Glutamatergic neuron (in vitro differentiated cells): Measurements from ENCODE around the gene ITSN1. TPM values are rescaled to one million over a fixed set of nuclear protein-coding genes. Genes with fewer than 3 reads are reported as not detected.

Source experiments
- DNase-seq: peaks from one replicate; pipeline ENCODE4 v3.0.0; 2022
- H3K27ac Mint-ChIP-seq: one replicate; pipeline ENCODE4 v1.8.0; 2020; ENCODE audit warnings: mild to moderate bottlenecking, mixed read lengths, inconsistent platforms; ENCODE audit not compliant: unreplicated experiment
- H3K27me3 Mint-ChIP-seq: one replicate; pipeline ENCODE4 v1.8.0; 2020; ENCODE audit warnings: mild to moderate bottlenecking, moderate library complexity, mixed read lengths, inconsistent platforms; ENCODE audit not compliant: unreplicated experiment
- H3K36me3 Mint-ChIP-seq: one replicate; pipeline ENCODE4 v1.8.0; 2020; ENCODE audit warnings: mild to moderate bottlenecking, mixed read lengths, inconsistent platforms; ENCODE audit not compliant: unreplicated experiment
- H3K4me1 Mint-ChIP-seq: one replicate; pipeline ENCODE4 v1.8.0; 2020; ENCODE audit warnings: mild to moderate bottlenecking, low read depth, mixed read lengths, inconsistent platforms; ENCODE audit not compliant: unreplicated experiment
- H3K4me3 Mint-ChIP-seq: one replicate; pipeline ENCODE4 v1.8.0; 2020; ENCODE audit warnings: mild to moderate bottlenecking, mixed read lengths, inconsistent platforms; ENCODE audit not compliant: unreplicated experiment
- H3K9me3 Mint-ChIP-seq: one replicate; pipeline ENCODE4 v1.8.0; 2020; ENCODE audit warnings: mild to moderate bottlenecking, moderate library complexity, mixed read lengths, inconsistent platforms; ENCODE audit not compliant: unreplicated experiment
- CTCF ChIP-seq: fragments of 200-600 bp; sonication (generic); IDR thresholded peaks from one replicate; pipeline ENCODE4 v1.5.0; 2021; ENCODE audit not compliant: partially characterized antibody, unreplicated experiment
- total RNA-seq: library from RNA; stranded (reverse); fragmentation: NEBNext Ultra II Directional; extraction: Animal tissue kit (Norgen Biotek cat#: 25700); gene quantifications from one replicate; pipeline ENCODE4 v1.2.1, GENCODE V29; 2021; ENCODE audit not compliant: unreplicated experiment

Gene ITSN1
- total RNA-seq, 1 donor from 2014 or later = 89.1 TPM

GRCh38 chr21:33751533-33751932, 109.2 kb downstream of the ITSN1 start:
- Mint-ChIP-seq H3K27me3 (peaks cover 2% of the 10 kb centered on the region), H3K36me3 (peaks cover 8% of the 10 kb centered on the region)
- no peak for DNase-seq

GRCh38 chr21:33752260-33752659, 110.0 kb downstream of the ITSN1 start:
- Mint-ChIP-seq H3K4me3 (no peak overlapping the region), H3K27ac (no peak overlapping the region), H3K36me3 (peaks cover 5% of the 10 kb centered on the region), H3K9me3 (peaks cover 2% of the 10 kb centered on the region), H3K27me3 (peaks cover under 1% of the 10 kb centered on the region), H3K4me1 (no peaks in the 10 kb centered on the region)
- no peak for TF ChIP-seq CTCF
- DNase-seq = no peak

More at GRCh38 chr21:33751533-33751932, 109.2 kb downstream of the ITSN1 start:
- Mint-ChIP-seq H3K4me3 (no peak overlapping the region), H3K4me1 (no peaks in the 10 kb centered on the region), H3K9me3 (peaks cover 4% of the 10 kb centered on the region), H3K27ac (no peak overlapping the region)
- no peak for TF ChIP-seq CTCF

GRCh38 chr21:33753886-33754285, 111.6 kb downstream of the ITSN1 start:
- Mint-ChIP-seq H3K4me3 (no peak overlapping the region), H3K9me3 (no peaks in the 10 kb centered on the region), H3K27me3 (no peaks in the 10 kb centered on the region), H3K27ac (no peak overlapping the region), H3K36me3 (no peaks in the 10 kb centered on the region), H3K4me1 (no peaks in the 10 kb centered on the region)
- no peak for TF ChIP-seq CTCF
- no peak for DNase-seq

- no peaks in the 10 kb centered on the region for H3K27me3 Mint-ChIP-seq
- no peaks in the 10 kb centered on the region for H3K9me3 Mint-ChIP-seq
- H3K4me1 Mint-ChIP-seq = no peaks in the 10 kb centered on the region
- DNase-seq = no peak
- no peak overlapping the region for H3K4me3 Mint-ChIP-seq
- TF ChIP-seq CTCF = no peak
- no peak overlapping the region for H3K27ac Mint-ChIP-seq
- no peaks in the 10 kb centered on the region for H3K36me3 Mint-ChIP-seq
These were observed 112.2 kb downstream of the ITSN1 start for GRCh38 chr21:33754481-33754880.

- no peaks in the 10 kb centered on the region for H3K9me3 Mint-ChIP-seq
- no peaks in the 10 kb centered on the region for H3K36me3 Mint-ChIP-seq
- H3K27me3 Mint-ChIP-seq = no peaks in the 10 kb centered on the region
- TF ChIP-seq CTCF = no peak
- no peak for DNase-seq
- H3K27ac Mint-ChIP-seq = no peak overlapping the region
- H3K4me3 Mint-ChIP-seq = no peak overlapping the region
- no peaks in the 10 kb centered on the region for H3K4me1 Mint-ChIP-seq
These were observed 113.1 kb downstream of the ITSN1 start for GRCh38 chr21:33755354-33755753.
